Endothelial cell of umbilical vein (primary cell): Measurements from ENCODE around the gene SLMAP. TPM values are rescaled to one million over a fixed set of nuclear protein-coding genes. Genes with fewer than 3 reads are reported as not detected.

Experiments
- BruUV-seq: library from RNA; stranded (reverse); fragments of 400-500 nt; replicated peaks from 2 replicates; lab custom pipeline; 2021; lab: Mats Ljungman, UMichigan
- CTCF ChIA-PET: fragments of 300-600, 350-600 bp; sonication (Branson Sonifier 250); formaldehyde crosslinking; loops from one replicate; lab custom pipeline; 2021; ENCODE audit warnings: antibody characterized with exemption, inconsistent platforms; lab: Charles Lee
- POLR2A ChIA-PET: fragments of 300-600, 350-600 bp; sonication (Branson Sonifier 250); formaldehyde crosslinking; loops from one replicate; lab custom pipeline; 2021; ENCODE audit warnings: antibody characterized with exemption, inconsistent platforms; lab: Charles Lee
- DNase-seq: peaks from one replicate; pipeline ENCODE4 v3.0.0-alpha.2; 2011; ENCODE audit warnings: low read depth, low spot score
- FAIRE-seq: peaks from 2 replicates; lab custom pipeline; 2011; peaks lifted over from hg19 to GRCh38; lab: Jason Lieb, UNC
- H2AFZ ChIP-seq: 2 replicates; pipeline ENCODE4 v1.6.0; 2012; ENCODE audit warnings: low read depth, low read length, control low read depth, inconsistent platforms
- H3K27ac ChIP-seq: 2 replicates; pipeline ENCODE4 v1.5.1; 2011; ENCODE audit warnings: low read depth, mild to moderate bottlenecking, control low read depth, low read length, moderate library complexity; ENCODE audit not compliant: insufficient read depth
- H3K27me3 ChIP-seq, 2 experiments: 2 replicates each; pipeline versions ENCODE4 v1.6.0 to v1.6.1; 2011; ENCODE audit warnings: low read length in 2 of 2, mixed read lengths in 1 of 2; ENCODE audit not compliant: control insufficient read depth in 2 of 2, insufficient read depth in 2 of 2
- H3K36me3 ChIP-seq, 2 experiments: 2 replicates in 1 of 2; 3 replicates in 1 of 2; pipeline ENCODE4 v1.5.1; 2011; ENCODE audit warnings: low read length in 2 of 2, mild to moderate bottlenecking in 1 of 2, moderate library complexity in 1 of 2; ENCODE audit not compliant: control insufficient read depth in 2 of 2, insufficient read depth in 2 of 2; ENCODE audit errors: extremely low read depth in 1 of 2
- H3K4me1 ChIP-seq: 3 replicates; pipeline ENCODE4 v1.5.1; 2011; ENCODE audit warnings: mild to moderate bottlenecking, low read length; ENCODE audit not compliant: control insufficient read depth, insufficient read depth; ENCODE audit errors: extremely low read depth
- H3K4me2 ChIP-seq: 2 replicates; pipeline ENCODE4 v1.6.1; 2011; ENCODE audit warnings: low read length, control low read depth, mixed read lengths; ENCODE audit not compliant: insufficient read depth
- H3K4me3 ChIP-seq, 3 experiments: fragments of 200-600 bp in 1 of 3; sonication (generic), shearing (Covaris generic) in 1 of 3; replicated peaks in 1 of 3; 2 replicates each; pipeline ENCODE4 v1.5.1; 2011 to 2016; ENCODE audit warnings: control low read depth in 3 of 3, low read length in 3 of 3, mild to moderate bottlenecking in 2 of 3, inconsistent platforms in 1 of 3, low read depth in 1 of 3, moderate library complexity in 1 of 3; ENCODE audit not compliant: insufficient read depth in 1 of 3
- H3K79me2 ChIP-seq: 2 replicates; pipeline ENCODE4 v1.6.0; 2012; ENCODE audit warnings: low read length, inconsistent platforms; ENCODE audit not compliant: control insufficient read depth, insufficient read depth
- H3K9ac ChIP-seq: replicated peaks from 2 replicates; pipeline ENCODE3; 2011; ENCODE audit warnings: low read length, control low read depth; ENCODE audit not compliant: insufficient read depth; ENCODE audit errors: extremely low read depth
- H3K9me1 ChIP-seq: replicated peaks from 3 replicates; pipeline ENCODE4 v1.6.0; 2011; ENCODE audit warnings: mild to moderate bottlenecking, low read length; ENCODE audit not compliant: control insufficient read depth, insufficient read depth; ENCODE audit errors: extremely low read depth
- H3K9me3 ChIP-seq: replicated peaks from 2 replicates; pipeline ENCODE4 v1.5.1; 2012; ENCODE audit warnings: low read length, inconsistent platforms; ENCODE audit not compliant: control insufficient read depth, insufficient read depth
- H4K20me1 ChIP-seq: replicated peaks from 2 replicates; pipeline ENCODE3; 2011; ENCODE audit warnings: mild to moderate bottlenecking, low read length; ENCODE audit not compliant: control insufficient read depth, insufficient read depth; ENCODE audit errors: extremely low read depth
- EZH2 ChIP-seq: IDR thresholded peaks from 2 replicates; pipeline ENCODE4 v1.6.1; 2012; ENCODE audit warnings: borderline replicate concordance, low read depth, mild to moderate bottlenecking, moderate library complexity, low read length, inconsistent platforms; ENCODE audit not compliant: severe bottlenecking
- FOS ChIP-seq: IDR thresholded peaks from 2 replicates; pipeline ENCODE4 v1.6.1; 2011; ENCODE audit warnings: mild to moderate bottlenecking, low read length, moderate library complexity, borderline replicate concordance; ENCODE audit not compliant: insufficient read depth
- GATA2 ChIP-seq: IDR thresholded peaks from 2 replicates; pipeline ENCODE4 v1.7.0; 2011; ENCODE audit warnings: low read depth, mild to moderate bottlenecking, moderate library complexity, mixed read lengths, low read length; ENCODE audit not compliant: insufficient read length, insufficient read depth
- JUN ChIP-seq: IDR thresholded peaks from 2 replicates; pipeline ENCODE4 v1.6.1; 2011; ENCODE audit warnings: borderline replicate concordance, low read depth; ENCODE audit not compliant: insufficient read length, insufficient read depth
- MYC ChIP-seq: IDR thresholded peaks from one replicate; pipeline ENCODE4 v1.6.1; 2011; ENCODE audit warnings: mild to moderate bottlenecking, low read depth, low read length
- POLR2A ChIP-seq: IDR thresholded peaks from 2 replicates; pipeline ENCODE4 v1.6.1; 2012; ENCODE audit warnings: low read depth, mild to moderate bottlenecking, control low read depth, low read length
- POLR2AphosphoS5 ChIP-seq: IDR thresholded peaks from 2 replicates; pipeline ENCODE4 v1.6.1; 2012; ENCODE audit warnings: low read depth, mild to moderate bottlenecking, control low read depth, low read length, moderate library complexity; ENCODE audit not compliant: insufficient read depth
- dilution Hi-C: fragments of 300-500 bp; cut with MboI; formaldehyde crosslinking; loops from one replicate; pipeline ENCODE4 v1.15.0; 2019; ENCODE audit warnings: low sequenced_read_pairs; ENCODE audit not compliant: extremely low pct_ligation_motif_present
- intact Hi-C: fragments of 100-400 bp; cut with micrococcal nuclease; formaldehyde crosslinking; loops from one replicate; pipeline ENCODE4 v1.10.0; 2022
- polyA plus RNA-seq, 4 experiments: library from polyadenylated mRNA; depleted of rRNA in 3 of 4; stranded (reverse) in 3 of 4; unstranded in 1 of 4; fragments of >200 nt; gene quantifications; 2 replicates each; pipeline versions ENCODE4 v1.2.1 to v1.2.3, GENCODE V29; 2011 to 2012; ENCODE audit warnings: missing spikeins in 1 of 4
- total RNA-seq: library from RNA; stranded (reverse); gene quantifications from 2 replicates; pipeline ENCODE4 v1.2.3, GENCODE V29; 2021
- TF ChIP-seq, protein P1 (sequence below): IDR thresholded peaks from 2 replicates; pipeline ENCODE4 v1.6.1; 2011; ENCODE audit not compliant: insufficient read depth, insufficient read length
- TF ChIP-seq, protein P2 (sequence below), 2 donors: IDR thresholded peaks; 1 replicate in 1 of 2; 2 replicates in 1 of 2; pipeline ENCODE4 v1.5.1; 2011; ENCODE audit warnings: low read length in 2 of 2, mild to moderate bottlenecking in 2 of 2, moderate library complexity in 2 of 2, control low read depth in 1 of 2, inconsistent platforms in 1 of 2, low read depth in 1 of 2; ENCODE audit not compliant: insufficient read depth in 1 of 2; ENCODE audit errors: extremely low read depth in 1 of 2

Gene SLMAP
- total and polyA plus RNA-seq, 2 donors (not counting 3 experiments of a cell fraction or from before 2014, with no cell fraction given), result 9.8 to 54.7 TPM

DNA sequence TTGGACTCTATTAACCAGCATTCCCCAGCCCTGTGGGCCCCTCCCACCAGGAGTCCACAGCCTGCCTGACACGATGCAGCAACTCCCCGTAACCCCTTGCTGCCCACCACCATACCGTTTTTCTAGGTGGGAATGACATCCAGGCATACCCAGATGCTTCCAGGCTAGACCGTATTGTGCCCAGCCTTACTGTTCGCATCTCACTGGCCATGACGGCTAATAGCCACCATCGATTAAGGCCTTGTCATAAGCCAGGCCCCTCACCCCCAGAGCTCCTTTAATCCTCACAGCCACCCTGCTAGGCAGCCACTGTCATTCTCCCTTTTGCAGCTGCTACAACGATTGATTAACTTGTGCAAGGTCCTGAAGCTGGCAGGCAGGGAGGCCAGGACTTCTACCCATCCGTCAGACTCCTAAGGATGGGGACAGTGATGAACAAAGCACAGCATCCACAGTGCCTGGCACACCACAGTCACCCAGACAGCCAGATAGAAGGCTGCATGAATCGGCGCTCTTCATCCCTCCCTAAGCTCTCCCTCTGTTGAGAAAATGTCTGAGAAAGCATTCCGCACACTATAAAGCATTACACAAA, 192.1 kb downstream of the SLMAP start:
- no peak overlapping the region for H2AFZ ChIP-seq
- no peaks in the 10 kb centered on the region for H3K9me1 ChIP-seq
- H3K4me1 ChIP-seq, result peaks cover 44% of the 10 kb centered on the region
- intact Hi-C loops, result no loop called here
- no peak overlapping the region for H3K9ac ChIP-seq
- CTCF ChIA-PET, result no interaction called here
- FAIRE-seq, result no peak
- H4K20me1 ChIP-seq, result no peaks in the 10 kb centered on the region
- no peaks in the 10 kb centered on the region for H3K79me2 ChIP-seq
- H3K4me2 ChIP-seq, result no peak overlapping the region
- TF ChIP-seq, protein P1, sequence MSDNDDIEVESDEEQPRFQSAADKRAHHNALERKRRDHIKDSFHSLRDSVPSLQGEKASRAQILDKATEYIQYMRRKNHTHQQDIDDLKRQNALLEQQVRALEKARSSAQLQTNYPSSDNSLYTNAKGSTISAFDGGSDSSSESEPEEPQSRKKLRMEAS, result no peak
- no peak for TF ChIP-seq FOS
- TF ChIP-seq GATA2, result no peak
- TF ChIP-seq EZH2, result no peak
- TF ChIP-seq, protein P2, sequence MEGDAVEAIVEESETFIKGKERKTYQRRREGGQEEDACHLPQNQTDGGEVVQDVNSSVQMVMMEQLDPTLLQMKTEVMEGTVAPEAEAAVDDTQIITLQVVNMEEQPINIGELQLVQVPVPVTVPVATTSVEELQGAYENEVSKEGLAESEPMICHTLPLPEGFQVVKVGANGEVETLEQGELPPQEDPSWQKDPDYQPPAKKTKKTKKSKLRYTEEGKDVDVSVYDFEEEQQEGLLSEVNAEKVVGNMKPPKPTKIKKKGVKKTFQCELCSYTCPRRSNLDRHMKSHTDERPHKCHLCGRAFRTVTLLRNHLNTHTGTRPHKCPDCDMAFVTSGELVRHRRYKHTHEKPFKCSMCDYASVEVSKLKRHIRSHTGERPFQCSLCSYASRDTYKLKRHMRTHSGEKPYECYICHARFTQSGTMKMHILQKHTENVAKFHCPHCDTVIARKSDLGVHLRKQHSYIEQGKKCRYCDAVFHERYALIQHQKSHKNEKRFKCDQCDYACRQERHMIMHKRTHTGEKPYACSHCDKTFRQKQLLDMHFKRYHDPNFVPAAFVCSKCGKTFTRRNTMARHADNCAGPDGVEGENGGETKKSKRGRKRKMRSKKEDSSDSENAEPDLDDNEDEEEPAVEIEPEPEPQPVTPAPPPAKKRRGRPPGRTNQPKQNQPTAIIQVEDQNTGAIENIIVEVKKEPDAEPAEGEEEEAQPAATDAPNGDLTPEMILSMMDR (IDR thresholded peaks at IDR 0.05; ENCODE audit: extremely low read depth in 1 of 2, insufficient read depth in 1 of 2, low read depth in 1 of 2, low read length in 2 of 2), result no peak
- TF ChIP-seq POLR2AphosphoS5, result no peak
- no peak for TF ChIP-seq MYC
- no peak for TF ChIP-seq JUN
- TF ChIP-seq POLR2A, result no peak
- POLR2A ChIA-PET, result no interaction called here
- H3K36me3 ChIP-seq, result no peaks in the 10 kb centered on the region
- BruUV-seq, result no TSS peak
- H3K4me3 ChIP-seq, result no peak overlapping the region
- no peaks in the 10 kb centered on the region for H3K27me3 ChIP-seq
- dilution Hi-C loops, result loop anchor here (25.0 kb wide), 1 partner anchor 89 kb away; no protein-coding TSS in a partner anchor
- H3K27ac ChIP-seq, result no peak overlapping the region
- DNase-seq, result no peak
- no peaks in the 10 kb centered on the region for H3K9me3 ChIP-seq
